Caco-2 (cell line): ENCODE data around the gene HOXB6. TPM values are rescaled to one million over a fixed set of nuclear protein-coding genes. Genes with fewer than 3 reads are reported as not detected.

ENCODE experiments used
- BruUV-seq: library from RNA; stranded (reverse); fragments of 400-500 nt; replicated peaks from 2 replicates; lab custom pipeline; 2021; lab: Mats Ljungman, UMichigan
- CTCF ChIA-PET: fragments of 300-600 bp; sonication (Branson Sonifier 250); formaldehyde crosslinking; loops from one replicate; lab custom pipeline; 2022; ENCODE audit warnings: antibody characterized with exemption; lab: Charles Lee
- POLR2A ChIA-PET: fragments of 300-600 bp; sonication (Branson Sonifier 250); formaldehyde crosslinking; loops from one replicate; lab custom pipeline; 2022; ENCODE audit warnings: antibody characterized with exemption; lab: Charles Lee
- DNase-seq, 2 experiments: peaks; one replicate each; pipeline versions ENCODE4 v3.0.0 to v3.0.0-alpha.2; 2020 to 2022
- H3K27me3 ChIP-seq: replicated peaks from 2 replicates; pipeline ENCODE4 v1.6.0; 2011; ENCODE audit warnings: low read length; ENCODE audit not compliant: control insufficient read depth, insufficient read depth
- H3K36me3 ChIP-seq: 2 replicates; pipeline ENCODE4 v1.5.1; 2011; ENCODE audit warnings: low read length; ENCODE audit not compliant: control insufficient read depth, insufficient read depth
- H3K4me1 ChIP-seq: fragments of 250-450 bp; sonication (Bioruptor Pico); 2 replicates; pipeline ENCODE4 v1.5.1; 2020; ENCODE audit warnings: mild to moderate bottlenecking
- H3K4me3 ChIP-seq: 2 replicates; pipeline ENCODE4 v1.5.1; 2011; ENCODE audit warnings: low read depth, mild to moderate bottlenecking, control low read depth, low read length
- H3K9me3 ChIP-seq: fragments of 250-450 bp; sonication (Bioruptor Pico); 2 replicates; pipeline ENCODE4 v1.5.1; 2020; ENCODE audit warnings: mild to moderate bottlenecking, moderate library complexity
- H3K27ac Mint-ChIP-seq: one replicate; pipeline ENCODE4 v1.8.0; 2022; ENCODE audit warnings: mixed read lengths; ENCODE audit not compliant: unreplicated experiment
- H3K27me3 Mint-ChIP-seq: one replicate; pipeline ENCODE4 v1.8.0; 2022; ENCODE audit warnings: mixed read lengths; ENCODE audit not compliant: insufficient read depth, unreplicated experiment
- H3K36me3 Mint-ChIP-seq: one replicate; pipeline ENCODE4 v1.8.0; 2022; ENCODE audit warnings: mild to moderate bottlenecking, mixed read lengths; ENCODE audit not compliant: insufficient read depth, unreplicated experiment
- H3K4me1 Mint-ChIP-seq: one replicate; pipeline ENCODE4 v1.8.0; 2022; ENCODE audit warnings: low read depth, mixed read lengths; ENCODE audit not compliant: unreplicated experiment
- H3K4me3 Mint-ChIP-seq: one replicate; pipeline ENCODE4 v1.8.0; 2022; ENCODE audit warnings: mild to moderate bottlenecking, moderate library complexity, mixed read lengths; ENCODE audit not compliant: unreplicated experiment
- H3K9me3 Mint-ChIP-seq: one replicate; pipeline ENCODE4 v1.8.0; 2022; ENCODE audit warnings: mixed read lengths; ENCODE audit not compliant: unreplicated experiment
- CTCF ChIP-seq, 2 experiments: fragments of 200-600 bp in 1 of 2; IDR thresholded peaks; 1 replicate in 1 of 2; 2 replicates in 1 of 2; pipeline versions ENCODE4 v1.5.1 to v1.8.0; 2011 to 2022; ENCODE audit warnings: antibody characterized with exemption in 1 of 2, control low read depth in 1 of 2, inconsistent platforms in 1 of 2, low read depth in 1 of 2, low read length in 1 of 2, mild to moderate bottlenecking in 1 of 2, moderate library complexity in 1 of 2; ENCODE audit not compliant: insufficient read depth in 1 of 2, severe bottlenecking in 1 of 2, unreplicated experiment in 1 of 2
- intact Hi-C: fragments of 100-400 bp; cut with micrococcal nuclease; formaldehyde crosslinking; loops from one replicate; pipeline ENCODE4 v1.10.0; 2022; ENCODE audit not compliant: unreplicated experiment
- total RNA-seq: library from RNA; stranded (reverse); gene quantifications from 2 replicates; pipeline ENCODE4 v1.2.3, GENCODE V29; 2022

HOXB6 gene
- total RNA-seq, 1 experiment from 2014 or later: 1.9 TPM

GRCh38 chr17:48574505-48575065 is 30.2 kb downstream of the HOXB6 start:
- CTCF ChIA-PET: interaction anchor here (0.6 to 1.2 kb wide), 3 partner anchors 28 to 73 kb away, joined by 3 to 11 read pairs (median 8); no protein-coding TSS in a partner anchor
- no peak for TF ChIP-seq CTCF (IDR thresholded peaks at IDR 0.05; ENCODE audit: insufficient read depth in 1 of 2, low read depth in 1 of 2, low read length in 1 of 2, severe bottlenecking in 1 of 2, unreplicated experiment in 1 of 2)
- H3K27ac Mint-ChIP-seq: no peak overlapping the region
- POLR2A ChIA-PET: no interaction called here
- no peaks in the 10 kb centered on the region for H3K9me3 Mint-ChIP-seq
- intact Hi-C loops: no loop called here
- H3K4me1 Mint-ChIP-seq: peaks cover 9% of the 10 kb centered on the region
- H3K4me3 Mint-ChIP-seq: no peak overlapping the region
- H3K27me3 Mint-ChIP-seq: peaks cover 9% of the 10 kb centered on the region
- DNase-seq: no peak
- no peaks in the 10 kb centered on the region for H3K9me3 ChIP-seq
- no peaks in the 10 kb centered on the region for H3K36me3 ChIP-seq
- H3K4me1 ChIP-seq: peaks cover 29% of the 10 kb centered on the region
- BruUV-seq: no TSS peak
- no peak overlapping the region for H3K4me3 ChIP-seq
- peaks cover 2% of the 10 kb centered on the region; the same call in 1 of the 2 replicates for H3K27me3 ChIP-seq
- peaks cover 4% of the 10 kb centered on the region for H3K36me3 Mint-ChIP-seq

DNA sequence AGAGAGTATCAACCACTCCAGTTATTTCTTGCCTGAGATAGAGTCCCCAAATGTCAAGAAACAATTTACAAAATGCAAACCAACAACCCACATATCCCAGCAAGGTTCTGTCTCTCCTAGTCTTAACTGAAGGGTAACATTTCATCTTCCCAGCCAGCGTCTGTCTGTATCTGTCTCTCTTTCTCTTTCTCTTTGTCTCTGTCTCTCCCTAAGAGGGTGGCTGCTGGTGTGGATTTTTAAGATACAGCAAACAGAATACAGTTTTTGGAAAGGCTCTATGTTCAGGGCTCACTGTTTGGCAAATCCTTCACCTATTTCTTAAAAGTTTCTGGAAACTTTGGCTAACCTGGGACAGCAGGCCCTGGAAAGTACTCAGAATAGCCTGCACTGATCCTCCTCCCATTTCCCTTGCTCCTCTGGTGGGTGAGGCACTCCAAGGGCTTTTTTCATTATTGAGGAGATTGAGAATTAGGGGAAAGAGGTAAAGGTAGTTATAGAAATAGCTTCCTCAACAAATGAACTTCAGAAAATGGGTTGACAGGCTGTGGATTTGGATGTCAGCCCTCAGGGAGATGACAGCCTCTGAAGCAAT is 32.9 kb downstream of the HOXB6 start:
- no peak for DNase-seq
- BruUV-seq: no TSS peak
- TF ChIP-seq CTCF (IDR thresholded peaks at IDR 0.05; ENCODE audit: insufficient read depth in 1 of 2, low read depth in 1 of 2, low read length in 1 of 2, severe bottlenecking in 1 of 2, unreplicated experiment in 1 of 2): no peak
- CTCF ChIA-PET: no interaction called here
- Histone ChIP-seq H3K4me1 (peaks cover 18% of the 10 kb centered on the region), H3K9me3 (no peaks in the 10 kb centered on the region), H3K27me3 (no peaks in the 10 kb centered on the region), H3K4me3 (no peak overlapping the region), H3K36me3 (no peaks in the 10 kb centered on the region)
- H3K36me3 Mint-ChIP-seq: no peaks in the 10 kb centered on the region
- no peaks in the 10 kb centered on the region for H3K4me1 Mint-ChIP-seq
- no peaks in the 10 kb centered on the region for H3K9me3 Mint-ChIP-seq
- H3K4me3 Mint-ChIP-seq: no peak overlapping the region
- no peaks in the 10 kb centered on the region for H3K27me3 Mint-ChIP-seq
- intact Hi-C loops: no loop called here
- no peak overlapping the region for H3K27ac Mint-ChIP-seq
- POLR2A ChIA-PET: interaction anchor here (0.6 kb wide), 1 partner anchor 8 kb away, joined by 9 read pairs; no protein-coding TSS in a partner anchor

DNA sequence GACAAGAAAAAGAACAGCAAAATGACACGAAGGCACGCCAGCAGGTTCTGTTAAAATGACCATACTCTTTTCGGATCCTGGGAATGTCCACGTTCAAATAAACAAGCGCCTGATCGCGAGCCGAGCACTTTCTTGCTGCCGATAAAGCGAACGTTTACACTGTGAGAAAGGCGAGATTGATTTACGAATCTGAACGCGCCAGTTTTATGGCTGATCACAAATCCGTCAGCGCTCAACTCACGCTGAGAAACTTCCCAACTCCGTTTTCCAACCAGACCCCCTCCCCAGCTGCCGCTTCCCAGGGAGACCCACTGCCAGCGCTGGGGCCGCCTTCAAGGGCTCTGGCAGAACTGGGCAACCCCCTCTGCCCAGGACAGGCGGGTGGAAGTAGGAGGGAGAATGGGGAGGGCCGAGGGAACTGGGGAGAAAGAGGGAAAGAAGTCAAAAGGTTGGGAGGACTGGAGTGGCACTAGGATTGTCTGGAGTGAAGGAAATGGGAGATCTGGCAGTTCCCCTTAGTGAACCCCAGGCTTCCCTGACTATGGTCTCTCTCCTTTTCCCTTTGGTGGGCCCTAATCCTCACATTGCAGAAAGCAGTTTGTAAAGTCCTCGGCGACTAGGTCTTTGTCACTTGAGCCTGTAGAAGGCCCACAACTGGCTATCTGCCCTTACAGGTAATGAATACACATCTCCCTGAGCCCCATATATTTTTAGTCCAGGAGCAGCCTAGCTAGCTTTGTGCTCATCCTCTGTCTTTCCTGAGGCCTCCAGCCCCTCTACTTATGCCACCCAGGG is 33.6 kb downstream of the HOXB6 start:
- no peaks in the 10 kb centered on the region for H3K36me3 ChIP-seq
- Mint-ChIP-seq H3K36me3 (no peaks in the 10 kb centered on the region), H3K27ac (no peak overlapping the region), H3K4me3 (no peak overlapping the region), H3K4me1 (no peaks in the 10 kb centered on the region), H3K27me3 (no peaks in the 10 kb centered on the region), H3K9me3 (no peaks in the 10 kb centered on the region)
- ChIA-PET CTCF (interaction anchor here (0.6 kb wide), 1 partner anchor 504 kb away, joined by 4 read pairs; no protein-coding TSS in a partner anchor), POLR2A (interaction anchor here (0.6 kb wide), 1 partner anchor 9 kb away, joined by 9 read pairs; no protein-coding TSS in a partner anchor)
- H3K4me3 ChIP-seq: no peak overlapping the region
- H3K9me3 ChIP-seq: no peaks in the 10 kb centered on the region
- intact Hi-C loops: no loop called here
- BruUV-seq: no TSS peak
- no peaks in the 10 kb centered on the region for H3K27me3 ChIP-seq
- TF ChIP-seq CTCF (IDR thresholded peaks at IDR 0.05; ENCODE audit: insufficient read depth in 1 of 2, low read depth in 1 of 2, low read length in 1 of 2, severe bottlenecking in 1 of 2, unreplicated experiment in 1 of 2): no peak
- H3K4me1 ChIP-seq: peaks cover 17% of the 10 kb centered on the region
- DNase-seq: no peak
